Pancreas (tissue), 10 donors: ENCODE data around the gene RETREG2. TPM values are rescaled to one million over a fixed set of nuclear protein-coding genes. Genes with fewer than 3 reads are reported as not detected.

Experiments
- ATAC-seq, 4 donors: fragments of 200-7000 bp; cut with Tn5 transposase; one replicate each; pipeline versions ENCODE4 v1.8.0 to v1.9.1; 2020; ENCODE audit warnings: mild to moderate bottlenecking in 4 of 4, moderate library complexity in 4 of 4
- DNase-seq, 6 donors: peaks; one replicate each; pipeline ENCODE4 v3.0.0-alpha.2; 2020
- FAIRE-seq: peaks from 2 replicates; lab custom pipeline; 2012; peaks lifted over from hg19 to GRCh38; lab: Jason Lieb, UNC
- H3K27ac ChIP-seq, 4 donors: fragments of 200-600 bp; sonication (generic); 1 replicate in 3 of 4; 2 replicates in 1 of 4; pipeline versions ENCODE4 v1.5.0 to v1.8.0; 2020
- H3K27me3 ChIP-seq, 4 donors: fragments of 200-600 bp; one replicate each; pipeline ENCODE4 v1.8.0; 2021
- H3K36me3 ChIP-seq, 3 donors: fragments of 200-600 bp; sonication (generic) in 1 of 3; one replicate each; pipeline versions ENCODE4 v1.5.0 to v1.8.0; 2020 to 2021
- H3K4me1 ChIP-seq, 3 donors: fragments of 200-600 bp; one replicate each; pipeline ENCODE4 v1.8.0; 2021
- H3K4me3 ChIP-seq, 4 donors: fragments of 200-600 bp; sonication (generic) in 2 of 4; one replicate each; pipeline versions ENCODE4 v1.5.0 to v1.8.0; 2020 to 2021
- H3K9me3 ChIP-seq, 4 donors: fragments of 200-600 bp; one replicate each; pipeline ENCODE4 v1.8.0; 2021
- WGBS, 2 donors: extraction: QIAGEN DNeasy Blood & Tissue Kit; methylation state at CpG; one replicate each; pipeline ENCODE4 v1.1.7; 2013; 5-methylcytosine and 5-hydroxymethylcytosine counted together
- intact Hi-C, 3 donors: fragments of 100-400 bp; cut with DNase I; formaldehyde crosslinking; loops; one replicate each; pipeline versions ENCODE4 v1.11.1 to v1.14.2; 2022
- polyA plus RNA-seq, 2 donors: library from polyadenylated mRNA; stranded (reverse); fragments of 200-250 nt; gene quantifications; one replicate each; pipeline ENCODE4 v1.2.3, GENCODE V29; 2013
- total RNA-seq, 6 donors: library from RNA; stranded (reverse); fragmentation: NEBNext Ultra II Directional in 4 of 6; extraction: Animal tissue kit (Norgen Biotek cat#: 25700) in 4 of 6; gene quantifications; one replicate each; pipeline versions ENCODE4 v1.2.1 to v1.2.4, GENCODE V29; 2021 to 2023
- TF ChIP-seq, protein P1 (sequence below), 4 donors: fragments of 200-600 bp; sonication (generic) in 3 of 4; IDR thresholded peaks; one replicate each; pipeline versions ENCODE4 v1.5.0 to v1.8.0; 2021; ENCODE audit warnings: antibody characterized with exemption in 4 of 4
- donor health status: healthy with polysubstance abuse.
- donor health status: DM: no; HTN: no; CAD: no; lungs with moderate emphysema.
- donor health status: DM: no; HTN: no; CAD: no.
- donor health status: control.
- donor health status: control.
- donor health status: Bipolar disorder and iron deficiency.
- donor health status: DM: yes; HTN: yes; CAD: no.
- donor health status: DM: no; HTN: no; CAD: no.
- donor health status: DM: no; HTN: no; CAD: no.
- donor health status: DM: yes; HTN: yes; CAD: no.

RETREG2 gene
- total and polyA plus RNA-seq, 8 donors = 31.6 to 59.4 (median 46.2) TPM

DNA sequence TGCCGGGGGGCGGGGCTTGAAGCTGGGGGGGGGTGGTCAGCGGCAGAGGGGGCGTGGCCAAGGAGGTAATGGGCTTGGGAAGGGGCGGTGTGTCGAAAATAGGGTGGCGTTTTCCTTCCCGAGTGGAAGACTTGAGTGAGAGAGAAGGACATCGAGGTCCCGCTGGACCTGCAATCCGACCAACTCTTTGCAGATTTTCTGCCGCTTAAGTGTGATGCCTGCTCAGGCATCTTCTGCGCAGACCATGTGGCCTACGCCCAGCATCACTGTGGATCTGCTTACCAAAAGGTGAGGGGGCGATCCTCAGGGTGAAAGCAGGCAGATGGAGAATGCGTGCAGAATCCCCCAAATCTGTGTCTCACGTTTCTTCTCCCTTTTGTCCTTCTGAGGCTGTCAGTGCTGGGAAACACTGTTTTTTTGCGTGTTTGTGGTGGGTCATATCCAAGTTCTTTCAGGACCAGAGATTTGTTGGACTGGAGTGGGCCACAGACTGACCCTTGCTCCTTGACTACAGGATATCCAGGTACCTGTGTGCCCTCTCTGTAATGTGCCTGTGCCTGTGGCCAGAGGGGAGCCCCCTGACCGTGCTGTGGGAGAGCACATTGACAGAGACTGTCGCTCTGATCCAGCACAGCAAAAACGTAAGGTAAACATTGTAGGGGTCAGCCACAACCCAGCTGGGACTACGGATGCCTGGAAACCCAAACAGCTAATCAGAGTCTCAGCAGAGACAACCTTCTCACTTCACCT lies 29.2 kb downstream of the RETREG2 start:
- FAIRE-seq (no peak), ATAC-seq (no peak), DNase-seq (peak in 2 of 6 donors; percentile 21 to 44)
- H3K27me3 ChIP-seq = no peaks in the 10 kb centered on the region
- TF ChIP-seq, protein P1, sequence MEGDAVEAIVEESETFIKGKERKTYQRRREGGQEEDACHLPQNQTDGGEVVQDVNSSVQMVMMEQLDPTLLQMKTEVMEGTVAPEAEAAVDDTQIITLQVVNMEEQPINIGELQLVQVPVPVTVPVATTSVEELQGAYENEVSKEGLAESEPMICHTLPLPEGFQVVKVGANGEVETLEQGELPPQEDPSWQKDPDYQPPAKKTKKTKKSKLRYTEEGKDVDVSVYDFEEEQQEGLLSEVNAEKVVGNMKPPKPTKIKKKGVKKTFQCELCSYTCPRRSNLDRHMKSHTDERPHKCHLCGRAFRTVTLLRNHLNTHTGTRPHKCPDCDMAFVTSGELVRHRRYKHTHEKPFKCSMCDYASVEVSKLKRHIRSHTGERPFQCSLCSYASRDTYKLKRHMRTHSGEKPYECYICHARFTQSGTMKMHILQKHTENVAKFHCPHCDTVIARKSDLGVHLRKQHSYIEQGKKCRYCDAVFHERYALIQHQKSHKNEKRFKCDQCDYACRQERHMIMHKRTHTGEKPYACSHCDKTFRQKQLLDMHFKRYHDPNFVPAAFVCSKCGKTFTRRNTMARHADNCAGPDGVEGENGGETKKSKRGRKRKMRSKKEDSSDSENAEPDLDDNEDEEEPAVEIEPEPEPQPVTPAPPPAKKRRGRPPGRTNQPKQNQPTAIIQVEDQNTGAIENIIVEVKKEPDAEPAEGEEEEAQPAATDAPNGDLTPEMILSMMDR (IDR thresholded peaks at IDR 0.05) = no peak
- H3K27ac ChIP-seq = peak overlapping the region; percentile 86 to 95 (median 90)
- H3K9me3 ChIP-seq = no peaks in the 10 kb centered on the region
- intact Hi-C loops = no loop called here
- peaks cover 0 to 11% (median 5%) of the 10 kb centered on the region in 3 donors for H3K4me1 ChIP-seq
- no peaks in the 10 kb centered on the region for H3K36me3 ChIP-seq
- H3K4me3 ChIP-seq = peak overlapping the region; percentile 42 to 73 (median 70)
- 15 to 19% methylated on average over 22 of the region's 22 CpGs for whole genome bisulfite sequencing, 2 donors

DNA sequence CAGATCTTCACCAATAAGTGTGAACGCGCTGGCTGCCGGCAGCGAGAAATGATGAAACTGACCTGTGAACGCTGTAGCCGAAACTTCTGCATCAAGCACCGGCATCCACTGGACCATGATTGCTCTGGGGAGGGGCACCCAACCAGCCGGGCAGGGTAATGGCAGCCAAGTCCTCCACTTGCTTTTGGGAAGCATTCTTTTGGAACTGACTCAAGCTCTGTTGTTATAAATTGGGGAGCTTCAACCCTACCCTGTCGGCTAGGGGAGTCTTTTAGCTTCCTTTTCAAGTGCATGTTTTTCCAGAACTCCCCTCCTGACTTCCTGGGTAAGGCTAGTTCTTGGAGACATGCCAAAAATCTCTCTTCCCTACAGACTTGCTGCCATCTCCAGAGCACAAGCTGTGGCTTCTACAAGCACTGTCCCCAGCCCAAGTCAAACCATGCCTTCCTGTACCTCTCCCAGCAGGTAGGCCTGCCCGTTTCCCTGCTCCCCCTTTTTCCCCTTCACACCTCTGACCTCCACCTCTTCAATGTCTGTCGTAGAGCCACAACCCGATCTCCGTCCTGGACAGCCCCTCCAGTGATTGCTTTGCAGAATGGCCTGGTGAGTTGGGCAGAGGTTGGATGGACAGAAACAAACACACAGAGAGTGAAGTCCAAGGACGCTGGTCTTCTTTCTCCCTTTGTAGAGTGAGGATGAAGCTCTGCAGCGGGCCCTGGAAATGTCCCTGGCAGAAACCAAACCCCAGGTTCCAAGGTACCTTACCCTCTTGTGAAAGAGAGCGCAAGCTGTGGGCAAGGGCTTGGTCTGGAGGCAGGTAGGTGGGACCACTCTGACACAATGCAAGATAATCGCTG lies 30.0 kb downstream of the RETREG2 start:
- intact Hi-C loops = no loop called here
- ATAC-seq = no peak
- FAIRE-seq = no peak
- TF ChIP-seq, protein P1 (IDR thresholded peaks at IDR 0.05) = no peak
- Histone ChIP-seq H3K36me3 (peaks cover 0 to 3% (median 0%) of the 10 kb centered on the region in 3 donors), H3K4me3 (no peak overlapping the region), H3K9me3 (no peaks in the 10 kb centered on the region), H3K27ac (peak overlapping the region in 1 of 4 donors; percentile 12), H3K27me3 (no peaks in the 10 kb centered on the region), H3K4me1 (peaks cover 0 to 11% (median 5%) of the 10 kb centered on the region in 3 donors)
- WGBS, 2 donors = 75 to 77% methylated on average over 17 of the region's 17 CpGs
- peak in 2 of 6 donors; percentile 24 to 41 for DNase-seq

DNA sequence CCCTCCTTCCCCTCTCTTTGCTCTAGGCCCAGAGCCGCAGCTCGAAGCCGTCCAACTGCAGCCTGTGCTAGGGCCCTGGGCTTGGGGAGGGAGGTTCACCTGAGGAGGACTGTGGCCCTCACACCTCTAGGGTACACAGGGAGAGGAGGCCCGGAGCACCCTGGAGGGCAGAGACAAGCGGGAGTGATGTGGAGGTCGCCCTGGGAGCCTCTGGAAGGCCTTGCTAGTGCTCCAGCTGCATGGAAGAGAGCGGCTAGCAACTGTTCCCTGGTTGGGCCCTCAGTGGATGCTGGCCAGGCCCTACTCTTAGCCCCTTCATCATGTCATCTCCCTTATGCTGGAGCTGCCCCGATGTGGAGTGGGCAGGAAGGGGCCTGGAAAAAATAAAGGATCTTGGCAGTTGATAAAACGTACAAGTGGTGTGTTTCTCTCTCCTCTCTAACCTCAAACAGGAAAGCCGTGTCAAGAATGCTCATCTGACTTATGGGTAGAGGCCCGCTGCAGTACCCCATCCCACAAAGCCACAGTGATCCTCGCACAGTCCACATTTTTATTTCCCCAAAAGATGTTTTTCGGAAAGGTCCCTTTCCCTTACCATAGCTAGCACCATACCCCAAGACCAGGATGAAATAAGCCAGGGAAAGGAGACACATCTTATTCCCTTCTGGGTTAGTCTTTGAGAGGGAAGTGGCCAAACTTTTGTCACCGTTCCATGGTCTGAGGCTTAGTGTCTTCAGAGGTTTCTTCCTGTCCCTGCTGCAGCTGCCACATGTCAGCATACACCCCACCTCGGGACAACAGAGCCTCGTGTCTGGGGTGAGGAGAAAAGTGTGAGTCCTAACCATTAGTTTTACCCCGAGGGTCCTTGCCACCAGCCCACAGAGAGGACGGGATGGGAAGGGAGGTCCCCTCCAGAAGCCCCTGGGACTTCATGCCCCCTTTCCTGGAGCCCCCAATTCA lies 31.4 kb downstream of the RETREG2 start:
- Histone ChIP-seq H3K27me3 (no peaks in the 10 kb centered on the region), H3K36me3 (peaks cover 0 to 8% (median 0%) of the 10 kb centered on the region in 3 donors), H3K4me1 (peaks cover 0 to 11% (median 5%) of the 10 kb centered on the region in 3 donors), H3K9me3 (no peaks in the 10 kb centered on the region), H3K27ac (no peak overlapping the region), H3K4me3 (no peak overlapping the region)
- DNase-seq = peak in 2 of 6 donors; percentile 11 to 55
- TF ChIP-seq, protein P1 (IDR thresholded peaks at IDR 0.05) = no peak
- WGBS, 2 donors = 80 to 83% methylated on average over 15 to 18 of the region's 18 CpGs
- FAIRE-seq = no peak
- intact Hi-C loops = no loop called here
- ATAC-seq = no peak

DNA sequence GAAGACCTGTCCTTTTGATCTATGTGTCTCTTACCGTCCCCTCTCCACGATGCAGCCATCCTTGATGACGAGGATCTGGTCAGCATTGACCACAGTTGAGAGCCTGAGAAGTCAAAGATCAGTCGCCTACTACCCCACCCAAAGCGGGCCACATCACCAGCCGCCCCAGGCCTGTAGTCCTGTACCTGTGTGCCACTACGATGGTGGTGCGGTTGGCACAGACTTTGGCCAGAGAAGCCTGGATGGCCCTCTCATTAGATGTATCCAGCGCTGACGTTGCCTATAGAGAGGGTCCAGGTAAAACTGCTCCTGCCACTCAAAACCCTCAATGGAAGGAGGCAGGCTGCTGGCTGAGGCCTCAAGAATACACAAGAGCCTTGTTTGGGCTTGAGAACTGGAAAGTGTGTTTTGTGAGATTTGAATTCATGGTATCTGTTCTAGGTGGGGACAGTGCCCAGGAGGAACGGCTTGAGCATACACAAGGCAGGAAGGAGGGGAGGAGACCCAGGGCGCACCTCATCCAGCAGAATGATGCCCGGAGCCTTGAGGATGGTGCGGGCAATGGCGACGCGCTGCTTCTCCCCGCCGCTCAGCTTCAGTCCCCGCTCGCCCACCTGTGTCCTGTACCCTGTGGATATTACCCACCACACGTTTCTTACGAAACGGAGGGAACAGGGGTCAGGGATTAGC lies 32.3 kb downstream of the RETREG2 start:
- H3K4me1 ChIP-seq = peaks cover 0 to 11% (median 5%) of the 10 kb centered on the region in 3 donors
- peak in 1 of 6 donors; percentile 13 for DNase-seq
- H3K4me3 ChIP-seq = no peak overlapping the region
- 93 to 95% methylated on average over 24 of the region's 24 CpGs for WGBS, 2 donors
- no peak for FAIRE-seq
- no peaks in the 10 kb centered on the region for H3K27me3 ChIP-seq
- H3K27ac ChIP-seq = no peak overlapping the region
- H3K9me3 ChIP-seq = no peaks in the 10 kb centered on the region
- ATAC-seq = no peak
- intact Hi-C loops = no loop called here
- peaks cover 0 to 8% (median 0%) of the 10 kb centered on the region in 3 donors for H3K36me3 ChIP-seq
- TF ChIP-seq, protein P1 (IDR thresholded peaks at IDR 0.05) = no peak
